ENCODE measurements around the gene ABCC9.

Gene ABCC9

DNA sequence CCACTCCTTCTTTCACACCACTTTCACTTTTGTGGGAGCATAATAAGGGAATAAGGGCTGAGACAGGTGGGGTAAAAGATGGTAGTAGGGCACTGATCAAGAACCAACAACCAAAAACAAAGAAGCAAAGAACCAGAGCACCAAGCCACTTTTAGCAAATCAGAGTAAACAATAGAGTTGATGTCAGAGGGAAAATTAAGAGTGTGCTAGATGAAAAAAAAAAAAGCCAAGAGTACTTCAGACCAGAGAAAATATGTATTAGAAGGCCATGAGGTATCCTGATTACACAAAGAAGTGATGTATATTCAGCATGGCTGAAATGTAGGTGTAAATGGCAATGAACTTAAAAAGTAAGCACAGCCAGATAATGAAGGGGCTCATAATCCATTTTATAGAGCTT is 75.4 kb downstream of the ABCC9 start:
- no peak for DNase-seq

DNA sequence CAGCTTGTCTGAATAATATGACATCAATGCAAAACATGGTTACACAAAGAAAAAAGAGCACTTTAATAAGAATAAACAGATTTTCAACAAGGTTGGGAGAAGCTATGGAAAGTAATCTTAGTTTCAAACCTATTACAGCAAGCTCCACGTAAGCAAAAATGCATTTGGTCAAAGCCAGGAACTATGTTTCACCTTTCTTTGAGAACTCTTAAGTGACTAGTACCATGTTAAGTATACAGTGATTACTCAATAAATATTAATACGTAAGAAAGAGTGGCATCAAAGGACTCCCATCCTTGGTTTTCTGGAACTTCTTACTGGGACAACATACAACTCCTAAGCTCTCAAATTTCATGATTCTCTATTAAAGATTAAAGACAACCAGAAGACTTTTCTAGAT is 80.7 kb downstream of the ABCC9 start:
- DNase-seq: no peak

- DNase-seq: no peak
Measured at GRCh38 chr12:21860128-21860527, 81.1 kb downstream of the ABCC9 start.

- DNase-seq: no peak
Measured at GRCh38 chr12:21852251-21852650, 89.0 kb downstream of the ABCC9 start.

GRCh38 chr12:21851151-21851550 is 90.1 kb downstream of the ABCC9 start:
- DNase-seq: no peak

GRCh38 chr12:21850419-21850818 is 90.8 kb downstream of the ABCC9 start:
- DNase-seq: no peak

- no peak for DNase-seq
Measured at GRCh38 chr12:21849878-21850277, 91.3 kb downstream of the ABCC9 start.

GRCh38 chr12:21848192-21848591 is 93.0 kb downstream of the ABCC9 start:
- DNase-seq: no peak

GRCh38 chr12:21843795-21844194 is 97.4 kb downstream of the ABCC9 start:
- no peak for DNase-seq

DNA sequence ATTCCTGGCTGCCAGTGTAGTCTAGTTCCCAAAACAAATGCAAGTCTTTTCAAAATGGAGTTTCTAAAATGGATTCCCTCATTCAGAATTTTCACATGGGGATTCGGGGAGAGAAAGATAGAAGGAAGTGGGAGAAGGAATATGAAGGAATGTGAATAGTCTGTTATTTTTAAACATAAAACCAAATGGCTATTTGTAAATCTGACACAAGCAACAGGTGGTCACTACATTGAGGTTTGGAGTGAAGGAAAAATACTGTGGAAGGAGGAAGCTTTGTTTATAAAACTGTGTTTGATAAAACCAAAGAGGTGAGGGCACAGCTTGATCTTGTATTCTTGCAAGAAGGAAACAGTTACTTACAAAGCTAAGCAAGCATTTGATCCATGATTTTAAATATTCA is 101.5 kb downstream of the ABCC9 start:
- no peak for DNase-seq

- no peak for DNase-seq
Measured at GRCh38 chr12:21837847-21838246, 103.4 kb downstream of the ABCC9 start.

GRCh38 chr12:21831791-21832344 is 109.4 kb downstream of the ABCC9 start:
- no peak for DNase-seq

DNA sequence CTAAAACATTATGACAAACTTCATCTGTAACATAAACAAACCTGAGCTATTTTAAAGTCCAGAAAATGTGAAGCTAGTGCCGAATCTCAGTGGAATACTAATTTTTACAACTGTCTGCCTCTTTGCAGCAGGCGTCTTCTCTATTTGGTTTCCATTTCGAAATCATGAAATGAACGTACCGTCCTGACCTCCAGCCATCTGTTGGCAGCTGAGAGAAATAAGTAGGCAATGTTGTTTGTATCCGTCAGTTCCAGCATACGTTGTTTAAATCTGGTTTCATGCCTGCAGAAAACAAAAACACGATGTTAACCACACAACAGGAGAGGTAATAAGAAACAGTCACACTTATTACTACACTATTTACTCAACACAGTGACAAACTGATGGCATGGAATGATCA is 112.4 kb downstream of the ABCC9 start:
- DNase-seq: no peak

DNA sequence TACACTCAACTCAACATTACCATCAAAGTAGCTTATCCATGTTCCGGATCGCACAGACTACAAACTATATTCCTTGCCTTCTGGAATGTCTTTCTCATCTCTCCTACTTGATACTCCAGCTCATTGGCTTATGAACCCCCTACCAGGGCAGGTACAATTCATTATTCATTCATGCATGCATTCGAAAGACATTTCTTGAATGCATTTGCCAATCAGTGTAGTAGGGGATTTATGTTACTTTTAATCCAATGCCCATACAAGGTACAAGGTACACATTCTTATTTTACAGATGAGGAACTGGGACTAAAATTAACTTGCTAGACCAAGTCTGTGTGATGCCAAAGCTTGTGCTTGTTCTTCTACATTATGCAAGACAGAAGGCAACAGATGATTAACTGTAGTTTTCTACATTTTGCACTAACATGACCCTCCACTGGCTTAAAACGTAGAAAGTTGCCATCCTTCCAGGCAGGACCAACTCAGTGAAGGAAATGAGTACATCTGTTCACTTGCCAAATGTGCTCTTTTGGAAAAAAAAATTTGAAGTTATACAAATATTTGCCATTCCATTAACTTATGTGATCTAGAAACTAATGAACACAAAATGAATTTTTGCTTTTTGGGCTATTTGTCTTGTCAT is 113.0 kb downstream of the ABCC9 start:
- no peak for DNase-seq

DNA sequence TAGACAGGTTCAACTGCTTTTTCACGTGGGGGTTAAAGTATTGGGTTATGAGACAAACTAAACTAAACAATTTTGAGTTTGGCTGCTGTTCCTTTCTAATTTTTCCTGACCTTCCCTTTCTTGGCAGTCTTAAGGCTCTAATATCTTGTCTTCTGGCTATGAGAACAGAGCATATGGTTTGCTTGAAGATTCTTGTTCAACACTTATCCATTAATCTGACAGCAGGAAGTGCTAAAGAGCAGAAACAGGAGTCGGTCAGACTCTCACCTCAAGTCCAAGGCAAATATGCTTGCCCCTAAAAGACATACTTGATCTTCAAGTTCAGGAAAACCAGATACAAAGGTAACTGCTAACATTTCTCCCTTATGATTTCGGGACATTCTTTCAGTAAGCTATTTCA is 114.1 kb downstream of the ABCC9 start:
- DNase-seq: no peak

- DNase-seq: no peak
Measured at GRCh38 chr12:21826618-21826910, 114.7 kb downstream of the ABCC9 start.

GRCh38 chr12:21825886-21826617 is 115.2 kb downstream of the ABCC9 start:
- no peak for DNase-seq

- no peak for DNase-seq
Measured at GRCh38 chr12:21823581-21823980, 117.6 kb downstream of the ABCC9 start.

GRCh38 chr12:21819678-21820077 is 121.5 kb downstream of the ABCC9 start:
- no peak for DNase-seq

GRCh38 chr12:21819236-21819635 is 122.0 kb downstream of the ABCC9 start:
- no peak for DNase-seq

DNA sequence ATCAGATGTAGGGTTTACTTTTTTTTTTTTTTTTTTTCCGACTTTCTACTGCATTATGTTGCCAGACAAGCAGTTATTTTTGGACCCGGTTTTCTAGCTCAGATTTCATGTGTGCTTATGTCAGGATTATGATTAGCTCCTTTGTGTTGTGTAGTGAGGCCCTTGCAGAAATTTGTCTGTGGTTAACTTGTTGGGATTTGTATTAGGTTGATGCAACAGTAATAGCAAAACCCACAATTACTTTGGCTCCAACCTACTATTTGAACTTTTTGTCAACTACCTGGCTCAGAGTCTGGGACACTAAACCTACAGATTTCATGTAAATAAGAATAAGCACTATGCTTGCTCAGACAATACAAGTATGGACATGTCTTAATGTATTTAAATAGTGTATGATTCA is 122.6 kb downstream of the ABCC9 start:
- no peak for DNase-seq

DNA sequence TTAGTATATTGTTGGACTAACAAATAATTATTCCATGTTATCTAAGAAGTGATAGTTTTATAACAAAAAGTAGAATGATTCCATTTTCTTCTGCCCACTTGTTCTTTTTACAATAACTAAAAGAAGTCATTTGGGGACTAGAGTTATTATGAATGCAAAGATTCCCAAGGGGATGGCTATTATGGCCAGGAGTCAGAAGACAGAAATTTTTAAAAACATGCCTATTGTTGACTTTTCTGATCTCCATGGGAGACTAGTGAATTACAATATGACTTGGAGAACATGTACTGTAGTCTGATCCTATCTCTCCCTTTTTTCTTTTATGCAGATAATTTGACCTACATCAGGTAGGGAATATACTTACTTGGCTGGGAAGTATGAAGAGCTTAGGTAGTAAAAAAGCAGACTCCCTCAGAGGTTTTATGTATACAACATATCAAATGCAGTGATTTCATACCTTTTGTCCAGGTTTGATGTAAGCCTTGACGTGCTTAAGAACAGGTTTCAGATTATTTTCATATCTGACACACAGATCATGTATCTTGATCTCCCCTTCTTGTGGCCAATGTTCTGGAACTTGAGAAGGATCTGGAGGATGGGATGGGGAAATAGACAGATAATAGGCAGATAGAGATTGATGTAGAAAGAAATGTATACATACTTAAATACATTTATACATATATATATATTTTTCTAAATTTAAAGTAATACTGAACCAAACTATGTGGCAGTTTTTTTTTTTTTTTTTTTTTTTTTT is 125.7 kb downstream of the ABCC9 start:
- DNase-seq: no peak

- DNase-seq: no peak
Measured at GRCh38 chr12:21814814-21815213, 126.4 kb downstream of the ABCC9 start.

GRCh38 chr12:21814327-21814726 is 126.9 kb downstream of the ABCC9 start:
- DNase-seq: no peak

Measured in activated CD8-positive, alpha-beta memory T cell treated with anti-CD3 and anti-CD28 coated beads, Interleukin-2, amount 50 U/mL, for 4 hours (primary cell).